Transverse colon (tissue), 3 donors: Measurements from ENCODE around the gene NAT14.

ENCODE experiments used
- CTCF ChIP-seq, 5 experiments: fragments of 200-600 bp in 3 of 5; fragments of 450-650 bp in 2 of 5; sonication (generic) in 3 of 5; IDR thresholded peaks; 1 replicate in 2 of 5; 2 replicates in 3 of 5; pipeline ENCODE4 v1.5.1; 2016 to 2017; ENCODE audit warnings: antibody characterized with exemption in 5 of 5, inconsistent platforms in 3 of 5, mild to moderate bottlenecking in 2 of 5, moderate library complexity in 1 of 5
- POLR2A ChIP-seq: fragments of 450-650 bp; IDR thresholded peaks from one replicate; pipeline ENCODE4 v1.6.1; 2016; ENCODE audit warnings: antibody characterized with exemption, mild to moderate bottlenecking, moderate library complexity

GRCh38 chr19:55465460-55466240 is 19.3 kb upstream of the NAT14 start:
- TF ChIP-seq CTCF (IDR thresholded peaks at IDR 0.05) (no peak), POLR2A (no peak)
